Left hindlimb (tissue), 1 donor: ENCODE data around the gene YARS2.

Source experiments
- DNase-seq: peaks from one replicate; pipeline ENCODE4 v3.0.0-alpha.2; 2018

YARS2 gene

GRCh38 chr12:32755654-32756475, at the start of gene YARS2:
YARS2 (minus strand) TSS chr12:32755897; CDS start chr12:32755874, 23 bp downstream.
- DNase-seq = peak; percentile 95

- DNase-seq = no peak
Observed at GRCh38 chr12:32804301-32804700, 48.6 kb upstream of the YARS2 start.

- no peak for DNase-seq
Observed at GRCh38 chr12:32801269-32801980, 45.7 kb upstream of the YARS2 start.

- no peak for DNase-seq
Observed at GRCh38 chr12:32794281-32794680, 38.6 kb upstream of the YARS2 start.

GRCh38 chr12:32789916-32790315, 34.2 kb upstream of the YARS2 start:
- DNase-seq = no peak

- no peak for DNase-seq
Observed at GRCh38 chr12:32789446-32789845, 33.7 kb upstream of the YARS2 start.

GRCh38 chr12:32788405-32788804, 32.7 kb upstream of the YARS2 start:
- no peak for DNase-seq

DNA sequence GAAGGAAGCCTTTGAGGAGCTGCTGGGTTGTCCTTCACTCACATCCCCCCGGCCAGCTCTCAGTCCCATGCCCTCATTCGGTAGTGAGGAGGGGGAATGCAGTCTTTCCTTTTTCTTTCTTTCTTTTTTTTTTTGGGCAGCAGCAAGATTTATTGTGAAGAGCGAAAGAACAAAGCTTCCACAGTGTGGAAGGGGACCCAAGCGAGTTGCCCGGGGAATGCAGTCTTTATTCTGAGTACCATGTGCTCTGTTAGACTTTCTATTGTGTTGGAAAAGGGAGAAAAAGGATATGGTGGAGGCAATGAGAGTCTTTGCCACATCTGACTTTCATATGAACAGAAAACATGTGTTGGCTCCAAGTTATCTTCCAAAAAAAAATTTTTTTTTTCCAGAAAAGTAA, 29.9 kb upstream of the YARS2 start:
- no peak for DNase-seq

DNA sequence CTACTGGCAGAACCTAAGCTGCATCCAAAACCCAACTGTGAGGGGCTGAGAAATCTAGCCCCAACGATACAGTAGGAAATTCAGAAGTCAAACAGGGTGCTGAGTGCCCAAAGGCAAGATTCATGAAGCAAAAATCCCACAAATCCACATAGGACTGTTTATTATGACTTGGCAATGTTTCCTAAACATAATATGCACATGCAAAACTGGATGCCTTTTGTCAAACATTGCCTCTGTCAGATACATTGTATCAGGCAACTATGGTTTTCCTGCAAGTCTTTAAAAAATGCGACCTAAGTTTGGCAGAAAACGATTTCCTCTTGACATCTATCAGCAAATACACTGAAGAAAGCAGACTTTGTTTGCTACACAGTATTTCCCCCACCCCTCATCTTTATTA, 27.3 kb upstream of the YARS2 start:
- DNase-seq = no peak

DNA sequence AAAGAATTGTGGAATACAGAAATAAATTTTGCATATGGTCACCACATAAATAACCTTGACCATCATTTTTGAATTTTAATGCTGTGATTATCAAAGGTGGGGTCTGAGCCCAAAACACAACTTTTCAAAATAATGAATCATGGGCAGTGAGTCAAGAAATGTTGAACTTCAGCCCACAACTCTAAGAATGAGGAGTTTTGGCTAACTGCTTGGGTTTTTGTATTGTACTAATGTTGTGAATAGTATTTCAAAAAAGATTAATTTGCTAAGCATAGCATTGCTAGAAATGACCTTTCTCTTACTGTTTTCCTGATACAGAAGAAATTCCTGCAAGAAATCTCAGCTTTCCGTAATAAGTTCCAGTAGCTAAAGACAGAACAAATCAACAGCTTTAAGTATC, 24.4 kb upstream of the YARS2 start:
- no peak for DNase-seq

GRCh38 chr12:32777691-32778175, 22.0 kb upstream of the YARS2 start:
- no peak for DNase-seq

DNA sequence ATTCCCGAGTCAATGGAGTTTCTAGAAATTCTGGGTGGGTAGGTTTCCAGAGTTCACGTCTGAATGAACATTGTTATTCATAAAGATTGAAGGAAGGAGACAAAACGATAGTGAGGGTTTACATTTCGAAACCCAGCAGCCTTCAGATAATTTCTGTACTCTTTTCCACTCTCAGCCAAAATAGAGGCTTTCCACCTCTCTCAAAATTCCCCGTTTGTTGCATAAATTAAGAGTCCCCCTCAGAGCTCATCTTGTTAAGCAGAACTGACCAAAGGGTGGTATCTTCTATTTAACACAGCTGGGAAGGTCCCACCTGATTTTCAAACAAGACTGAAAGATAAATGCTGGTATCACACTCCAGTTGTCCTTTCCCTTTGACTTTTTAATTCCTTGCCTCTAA, 21.5 kb upstream of the YARS2 start:
- DNase-seq = no peak

DNA sequence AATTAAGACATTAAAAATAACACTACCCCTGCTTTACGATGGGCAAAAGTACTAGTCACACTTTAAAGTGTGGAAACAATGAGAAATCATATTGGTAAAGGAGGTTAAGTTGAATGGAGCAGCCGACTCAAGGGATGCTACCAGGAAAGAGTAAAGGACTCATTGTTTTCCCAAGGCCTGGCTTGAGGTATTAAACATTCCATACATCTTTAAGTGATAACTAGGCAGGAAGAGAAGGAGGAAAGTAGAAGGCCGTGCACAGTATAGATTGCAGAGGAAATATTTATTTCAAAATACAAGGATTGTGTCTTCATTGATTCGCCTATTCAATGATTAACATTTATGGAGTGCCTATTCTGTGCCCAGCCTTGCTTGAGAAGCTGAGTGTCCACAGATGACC, 20.6 kb upstream of the YARS2 start:
- no peak for DNase-seq

DNA sequence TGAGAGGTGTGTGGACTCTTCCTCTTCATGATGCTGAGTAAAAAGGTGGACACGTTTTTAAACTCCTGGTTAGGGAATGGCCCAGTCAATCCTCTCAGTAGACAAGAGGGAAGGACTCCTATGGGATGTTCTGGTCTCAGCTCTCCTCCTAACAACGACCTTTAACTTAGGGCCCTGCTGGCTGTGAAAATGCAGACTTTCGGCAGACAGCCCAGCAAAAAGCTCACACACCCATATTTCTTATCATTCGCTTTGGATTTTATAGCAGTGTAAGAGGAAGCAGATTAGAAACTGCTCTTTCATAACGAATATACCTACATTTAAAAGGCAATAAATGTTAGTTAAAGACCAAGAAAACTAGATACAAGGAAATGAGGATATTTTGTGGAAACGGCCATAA, 18.0 kb upstream of the YARS2 start:
- DNase-seq = no peak

- DNase-seq = no peak
Observed at GRCh38 chr12:32770141-32770540, 14.4 kb upstream of the YARS2 start.

DNA sequence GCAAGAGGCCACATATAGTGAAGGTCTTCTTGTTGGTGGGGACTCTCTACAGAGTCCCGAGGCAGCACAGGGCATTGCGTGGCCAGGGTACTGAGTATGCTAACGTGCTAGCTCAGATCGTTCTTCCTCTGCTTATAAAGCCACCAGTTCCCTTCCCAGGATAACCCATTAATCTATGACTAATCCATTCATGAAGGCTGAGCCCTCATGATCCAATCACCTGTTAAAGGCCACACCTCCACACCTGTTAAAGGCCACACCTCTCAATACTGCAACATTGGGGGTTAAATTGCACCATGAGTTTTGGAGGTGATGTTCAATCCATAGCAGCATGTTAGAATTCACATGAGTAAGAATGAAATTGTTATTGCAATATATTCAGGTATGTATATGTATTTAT, 12.8 kb upstream of the YARS2 start:
- DNase-seq = no peak

GRCh38 chr12:32765906-32766305, 10.2 kb upstream of the YARS2 start:
- no peak for DNase-seq

DNA sequence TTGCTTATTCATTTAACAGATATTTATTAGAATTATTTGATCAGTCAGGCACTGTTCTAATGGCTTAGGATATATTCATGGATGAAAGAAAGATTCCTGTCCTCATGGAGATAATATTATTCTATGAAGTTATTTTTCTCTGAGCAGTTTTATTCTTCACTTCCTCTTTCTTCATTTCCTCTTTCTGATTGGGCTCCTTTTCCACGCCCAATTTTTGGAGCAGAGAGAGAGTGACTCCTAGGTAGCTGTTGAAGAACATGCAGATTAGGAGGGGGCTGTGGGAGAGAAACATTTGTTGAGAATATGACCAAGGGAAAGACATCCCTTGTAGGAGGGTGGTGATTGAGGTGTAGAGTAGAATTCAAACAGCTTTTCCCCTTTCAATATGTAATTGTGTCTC, 6.0 kb upstream of the YARS2 start:
- no peak for DNase-seq

DNA sequence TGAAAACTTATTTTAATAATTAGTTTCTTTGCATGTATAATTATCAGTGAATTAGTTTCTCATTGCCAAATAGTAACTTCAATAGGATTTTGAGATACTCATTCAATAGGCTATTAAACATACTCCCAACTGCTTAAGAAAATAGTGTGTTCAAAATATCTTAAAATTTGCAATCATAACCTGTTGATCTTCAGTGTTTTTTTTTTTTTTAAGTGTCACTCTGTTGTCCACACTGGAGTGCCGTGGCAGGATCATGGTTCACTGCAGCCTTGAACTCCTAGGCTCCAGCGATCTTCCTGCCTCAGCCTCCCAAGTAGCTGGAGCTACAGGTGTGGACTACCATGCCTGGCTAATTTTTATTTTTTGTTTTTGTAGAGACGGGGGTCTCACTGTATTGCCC, 1.5 kb upstream of the YARS2 start:
- DNase-seq = no peak

GRCh38 chr12:32756476-32757066, 874 bp upstream of the YARS2 start:
- no peak for DNase-seq

DNA sequence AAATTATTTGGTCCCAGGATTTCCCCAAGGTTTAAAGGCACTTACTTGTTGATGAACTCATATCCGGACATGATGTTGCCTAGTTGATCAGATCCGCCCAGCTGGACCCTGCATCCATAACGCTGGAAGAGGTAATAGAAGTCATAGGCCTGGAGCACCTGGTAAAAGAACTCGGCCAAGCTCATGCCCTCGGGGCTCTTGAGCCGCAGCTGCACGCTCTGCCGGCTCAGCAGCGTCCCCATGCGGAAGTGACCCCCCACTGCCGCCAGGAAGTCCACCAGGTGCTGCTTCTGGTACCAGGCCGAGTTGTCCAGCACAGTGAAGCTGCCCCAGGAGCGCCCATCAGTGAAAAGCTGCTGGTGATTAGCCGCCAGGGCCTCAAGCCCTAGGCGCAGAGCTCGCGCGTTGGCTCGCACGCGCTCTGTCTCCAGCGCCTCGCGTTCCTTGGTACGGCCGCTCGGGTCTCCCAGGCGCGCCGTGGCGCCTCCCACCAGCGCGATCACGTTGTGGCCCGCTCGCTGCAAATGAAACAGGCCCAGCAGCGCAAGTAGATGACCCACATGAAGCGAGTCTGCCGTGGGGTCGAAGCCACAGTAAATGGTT, 545 bp downstream of the YARS2 start:
- DNase-seq = peak; percentile 76

GRCh38 chr12:32754111-32754510, 1.6 kb downstream of the YARS2 start:
- DNase-seq = no peak

DNA sequence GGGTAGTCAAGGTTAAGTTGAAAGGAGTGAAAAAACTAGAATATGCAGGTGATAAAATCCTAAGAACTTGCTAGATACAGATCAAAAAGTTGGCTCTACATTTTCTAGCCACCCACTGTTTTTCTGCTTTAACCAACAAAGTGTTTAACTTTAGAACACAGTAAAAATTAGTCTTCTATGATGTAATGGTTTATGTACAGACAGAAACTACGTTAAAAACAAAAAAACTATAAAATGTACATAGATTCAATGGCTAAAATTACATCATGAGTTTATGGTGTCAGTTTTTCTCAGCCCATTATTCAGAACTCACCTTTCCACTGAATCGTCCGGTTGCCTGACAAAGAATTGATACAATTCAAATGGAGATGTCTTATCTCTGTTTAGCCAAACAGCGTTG, 2.1 kb downstream of the YARS2 start:
- DNase-seq = no peak

- DNase-seq = no peak
Observed at GRCh38 chr12:32743264-32743663, 12.4 kb downstream of the YARS2 start.
